Caco-2 (cell line): ENCODE results near the gene LCNL1. TPM values are rescaled to one million over a fixed set of nuclear protein-coding genes. Genes with fewer than 3 reads are reported as not detected.

ENCODE experiments used
- BruUV-seq: library from RNA; stranded (reverse); fragments of 400-500 nt; replicated peaks from 2 replicates; lab custom pipeline; 2021; lab: Mats Ljungman, UMichigan
- CTCF ChIA-PET: fragments of 300-600 bp; sonication (Branson Sonifier 250); formaldehyde crosslinking; loops from one replicate; lab custom pipeline; 2022; ENCODE audit warnings: antibody characterized with exemption; lab: Charles Lee
- POLR2A ChIA-PET: fragments of 300-600 bp; sonication (Branson Sonifier 250); formaldehyde crosslinking; loops from one replicate; lab custom pipeline; 2022; ENCODE audit warnings: antibody characterized with exemption; lab: Charles Lee
- DNase-seq, 2 experiments: peaks; one replicate each; pipeline versions ENCODE4 v3.0.0 to v3.0.0-alpha.2; 2020 to 2022
- H3K27me3 ChIP-seq: replicated peaks from 2 replicates; pipeline ENCODE4 v1.6.0; 2011; ENCODE audit warnings: low read length; ENCODE audit not compliant: control insufficient read depth, insufficient read depth
- H3K36me3 ChIP-seq: 2 replicates; pipeline ENCODE4 v1.5.1; 2011; ENCODE audit warnings: low read length; ENCODE audit not compliant: control insufficient read depth, insufficient read depth
- H3K4me1 ChIP-seq: fragments of 250-450 bp; sonication (Bioruptor Pico); 2 replicates; pipeline ENCODE4 v1.5.1; 2020; ENCODE audit warnings: mild to moderate bottlenecking
- H3K4me3 ChIP-seq: 2 replicates; pipeline ENCODE4 v1.5.1; 2011; ENCODE audit warnings: low read depth, mild to moderate bottlenecking, control low read depth, low read length
- H3K9me3 ChIP-seq: fragments of 250-450 bp; sonication (Bioruptor Pico); 2 replicates; pipeline ENCODE4 v1.5.1; 2020; ENCODE audit warnings: mild to moderate bottlenecking, moderate library complexity
- H3K27ac Mint-ChIP-seq: one replicate; pipeline ENCODE4 v1.8.0; 2022; ENCODE audit warnings: mixed read lengths; ENCODE audit not compliant: unreplicated experiment
- H3K27me3 Mint-ChIP-seq: one replicate; pipeline ENCODE4 v1.8.0; 2022; ENCODE audit warnings: mixed read lengths; ENCODE audit not compliant: insufficient read depth, unreplicated experiment
- H3K36me3 Mint-ChIP-seq: one replicate; pipeline ENCODE4 v1.8.0; 2022; ENCODE audit warnings: mild to moderate bottlenecking, mixed read lengths; ENCODE audit not compliant: insufficient read depth, unreplicated experiment
- H3K4me1 Mint-ChIP-seq: one replicate; pipeline ENCODE4 v1.8.0; 2022; ENCODE audit warnings: low read depth, mixed read lengths; ENCODE audit not compliant: unreplicated experiment
- H3K4me3 Mint-ChIP-seq: one replicate; pipeline ENCODE4 v1.8.0; 2022; ENCODE audit warnings: mild to moderate bottlenecking, moderate library complexity, mixed read lengths; ENCODE audit not compliant: unreplicated experiment
- H3K9me3 Mint-ChIP-seq: one replicate; pipeline ENCODE4 v1.8.0; 2022; ENCODE audit warnings: mixed read lengths; ENCODE audit not compliant: unreplicated experiment
- CTCF ChIP-seq, 2 experiments: fragments of 200-600 bp in 1 of 2; IDR thresholded peaks; 1 replicate in 1 of 2; 2 replicates in 1 of 2; pipeline versions ENCODE4 v1.5.1 to v1.8.0; 2011 to 2022; ENCODE audit warnings: antibody characterized with exemption in 1 of 2, control low read depth in 1 of 2, inconsistent platforms in 1 of 2, low read depth in 1 of 2, low read length in 1 of 2, mild to moderate bottlenecking in 1 of 2, moderate library complexity in 1 of 2; ENCODE audit not compliant: insufficient read depth in 1 of 2, severe bottlenecking in 1 of 2, unreplicated experiment in 1 of 2
- intact Hi-C: fragments of 100-400 bp; cut with micrococcal nuclease; formaldehyde crosslinking; loops from one replicate; pipeline ENCODE4 v1.10.0; 2022; ENCODE audit not compliant: unreplicated experiment
- total RNA-seq: library from RNA; stranded (reverse); gene quantifications from 2 replicates; pipeline ENCODE4 v1.2.3, GENCODE V29; 2022

LCNL1 gene
- total RNA-seq, 1 experiment from 2014 or later = not detected

GRCh38 chr9:137034709-137035506, 52.1 kb downstream of the LCNL1 start:
- H3K27me3 Mint-ChIP-seq = no peaks in the 10 kb centered on the region
- peak; percentile 84 to 87 for DNase-seq
- Histone ChIP-seq H3K4me3 (no peak overlapping the region), H3K9me3 (no peaks in the 10 kb centered on the region), H3K4me1 (peaks cover 6% of the 10 kb centered on the region), H3K36me3 (no peaks in the 10 kb centered on the region), H3K27me3 (no peaks in the 10 kb centered on the region)
- peak; percentile 91 to 95 for TF ChIP-seq CTCF (IDR thresholded peaks at IDR 0.05; ENCODE audit: insufficient read depth in 1 of 2, low read depth in 1 of 2, low read length in 1 of 2, severe bottlenecking in 1 of 2, unreplicated experiment in 1 of 2)
- no peaks in the 10 kb centered on the region for H3K9me3 Mint-ChIP-seq
- BruUV-seq = no TSS peak
- CTCF ChIA-PET = interaction anchor here (0.5 to 2.4 kb wide), 30 partner anchors 8 to 246 kb away, joined by 3 to 42 read pairs (median 4); partner anchors contain the start of genes AJM1, CLIC3, MAN1B1 and NPDC1
- H3K36me3 Mint-ChIP-seq = peaks cover 23% of the 10 kb centered on the region
- no peak overlapping the region for H3K4me3 Mint-ChIP-seq
- no peaks in the 10 kb centered on the region for H3K4me1 Mint-ChIP-seq
- intact Hi-C loops = loop anchor here (1.0 to 2.0 kb wide), 2 partner anchors 192 to 248 kb away; partner anchors contain the start of gene AJM1
- POLR2A ChIA-PET = no interaction called here
- no peak overlapping the region for H3K27ac Mint-ChIP-seq

Other genes with a start within 250 kb of the LCNL1 start
- not detected in 2 replicates for gene LCN10, start 240.1 kb upstream of the LCNL1 start, total RNA-seq
- not detected in 2 replicates for gene LCN6, start 234.5 kb upstream of the LCNL1 start, total RNA-seq
- gene LCN8, start 224.8 kb upstream of the LCNL1 start, total RNA-seq = not detected in 2 replicates
- not detected in 2 replicates for gene LCN15, start 218.5 kb upstream of the LCNL1 start, total RNA-seq
- gene TMEM141, start 191.6 kb upstream of the LCNL1 start, total RNA-seq = 107 and 122 TPM in 2 replicates
- 4.2 and 5.8 TPM in 2 replicates for gene CCDC183, start 186.7 kb upstream of the LCNL1 start, total RNA-seq
- 134 and 138 TPM in 2 replicates for gene RABL6, start 175.0 kb upstream of the LCNL1 start, total RNA-seq
- gene AJM1, start 140.5 kb upstream of the LCNL1 start, total RNA-seq = 3.6 and 4.2 TPM in 2 replicates
- gene PHPT1, start 133.6 kb upstream of the LCNL1 start, total RNA-seq = 103 and 105 TPM in 2 replicates
- gene MAMDC4, start 130.6 kb upstream of the LCNL1 start, total RNA-seq = 8.8 and 10.8 TPM in 2 replicates
- gene EDF1, start 116.7 kb upstream of the LCNL1 start, total RNA-seq = 429 and 476 TPM in 2 replicates
- gene TRAF2, start 96.5 kb upstream of the LCNL1 start, total RNA-seq = 41.7 and 50.0 TPM in 2 replicates
- gene FBXW5, start 38.3 kb upstream of the LCNL1 start, total RNA-seq = 66.8 and 76.1 TPM in 2 replicates
- 0.77 and 1.3 TPM in 2 replicates for gene C8G, start 37.8 kb upstream of the LCNL1 start, total RNA-seq
- gene LCN12, start 30.7 kb upstream of the LCNL1 start, total RNA-seq = 20.0 and 23.2 TPM in 2 replicates
- not detected in 2 replicates for gene PTGDS, start 5.5 kb upstream of the LCNL1 start, total RNA-seq
- 66.2 TPM in 2 replicates for gene PAXX, start 9.4 kb downstream of the LCNL1 start, total RNA-seq
- 4.5 and 4.7 TPM in 2 replicates for gene CLIC3, start 13.6 kb downstream of the LCNL1 start, total RNA-seq
- gene ABCA2, start 45.2 kb downstream of the LCNL1 start, total RNA-seq = 22.6 and 27.3 TPM in 2 replicates
- gene FUT7, start 49.1 kb downstream of the LCNL1 start, total RNA-seq = not detected in 2 replicates
- 44.1 and 49.2 TPM in 2 replicates for gene NPDC1, start 63.2 kb downstream of the LCNL1 start, total RNA-seq
- gene ENTPD2, start 71.1 kb downstream of the LCNL1 start, total RNA-seq = 2.9 and 3.4 TPM in 2 replicates
- gene SAPCD2, start 87.6 kb downstream of the LCNL1 start, total RNA-seq = 53.3 and 57.5 TPM in 2 replicates
- gene UAP1L1, start 94.5 kb downstream of the LCNL1 start, total RNA-seq = 22.7 and 24.6 TPM in 2 replicates
- gene MAN1B1, start 104.0 kb downstream of the LCNL1 start, total RNA-seq = 57.7 and 58.0 TPM in 2 replicates
- gene DPP7, start 131.7 kb downstream of the LCNL1 start, total RNA-seq = 230 and 247 TPM in 2 replicates
- 1.9 and 3.7 TPM in 2 replicates for gene GRIN1, start 156.2 kb downstream of the LCNL1 start, total RNA-seq
- gene LRRC26, start 187.1 kb downstream of the LCNL1 start, total RNA-seq = 2.9 and 3.0 TPM in 2 replicates
- 0.70 TPM in 1 of 2 replicates, not detected in the other for gene TMEM210, start 189.1 kb downstream of the LCNL1 start, total RNA-seq
- gene ANAPC2, start 205.6 kb downstream of the LCNL1 start, total RNA-seq = 66.8 and 67.5 TPM in 2 replicates
- 62.3 and 62.7 TPM in 2 replicates for gene SSNA1, start 205.7 kb downstream of the LCNL1 start, total RNA-seq
- 34.2 and 37.7 TPM in 2 replicates for gene TPRN, start 217.7 kb downstream of the LCNL1 start, total RNA-seq
- gene TMEM203, start 222.7 kb downstream of the LCNL1 start, total RNA-seq = 36.9 and 38.4 TPM in 2 replicates
- gene NDOR1, start 222.7 kb downstream of the LCNL1 start, total RNA-seq = 29.0 and 31.8 TPM in 2 replicates
- gene RNF208, start 239.2 kb downstream of the LCNL1 start, total RNA-seq = 6.3 and 6.5 TPM in 2 replicates
- 1.7 and 1.8 TPM in 2 replicates for gene CYSRT1, start 242.2 kb downstream of the LCNL1 start, total RNA-seq
- 0.27 TPM in 1 of 2 replicates, not detected in the other for gene RNF224, start 244.5 kb downstream of the LCNL1 start, total RNA-seq
- gene SLC34A3, start 247.9 kb downstream of the LCNL1 start, total RNA-seq = 0.19 TPM in 1 of 2 replicates, not detected in the other